GM12873 (cell line): ENCODE results near the gene SCAF1.

Source experiments
- TF ChIP-seq, protein P1 (sequence below): IDR thresholded peaks from 2 replicates; pipeline ENCODE4 v1.5.1; 2012; ENCODE audit warnings: low read depth, mild to moderate bottlenecking, moderate library complexity, low read length, control low read depth; ENCODE audit not compliant: insufficient read depth; ENCODE audit errors: missing control alignments

Gene SCAF1

DNA sequence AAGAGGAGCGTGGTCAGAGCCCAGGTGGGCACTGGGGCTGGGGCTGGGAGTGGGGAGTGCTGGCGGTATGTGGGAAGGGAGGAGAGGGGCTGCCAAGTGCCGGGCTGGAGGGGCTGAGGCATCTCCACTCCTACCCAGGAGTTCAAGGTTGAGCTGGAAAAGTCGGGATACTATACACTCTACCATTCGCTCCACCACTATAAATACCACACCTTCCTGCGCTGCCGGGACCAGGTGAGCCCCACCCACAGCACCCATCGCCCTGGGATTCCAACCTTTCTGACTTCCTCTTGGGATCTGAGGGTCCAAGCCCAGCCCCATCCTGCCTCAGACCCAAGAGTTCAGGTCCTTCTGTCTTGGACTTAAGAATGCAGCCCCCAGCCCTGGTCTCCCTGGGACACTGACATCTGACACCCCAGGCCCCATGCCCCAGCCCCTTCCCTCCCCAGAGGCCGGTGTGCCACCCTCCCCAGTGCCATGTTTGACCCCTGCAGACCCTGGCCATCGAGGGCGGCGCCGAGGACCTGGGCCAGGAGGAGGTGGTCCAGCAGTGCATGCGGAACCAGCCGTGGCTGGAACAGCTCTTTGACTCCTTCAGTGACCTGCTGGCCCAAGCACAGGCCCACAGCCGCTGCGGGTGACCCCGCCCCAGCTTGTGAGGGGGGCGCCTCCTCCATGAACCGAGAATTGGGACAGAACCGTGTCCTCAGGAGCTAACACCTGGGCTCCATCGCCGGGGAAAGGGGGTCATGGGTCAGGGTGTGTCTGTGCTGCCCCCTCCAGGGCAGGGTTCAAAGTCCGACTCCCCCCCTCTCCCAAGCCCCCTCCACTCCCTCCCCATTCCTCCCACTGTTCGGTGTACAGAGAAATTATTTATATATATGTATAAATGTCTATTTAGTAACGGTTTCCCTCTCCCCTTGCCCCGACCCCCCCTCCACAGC lies 16.8 kb upstream of the SCAF1 start:
- TF ChIP-seq, protein P1, sequence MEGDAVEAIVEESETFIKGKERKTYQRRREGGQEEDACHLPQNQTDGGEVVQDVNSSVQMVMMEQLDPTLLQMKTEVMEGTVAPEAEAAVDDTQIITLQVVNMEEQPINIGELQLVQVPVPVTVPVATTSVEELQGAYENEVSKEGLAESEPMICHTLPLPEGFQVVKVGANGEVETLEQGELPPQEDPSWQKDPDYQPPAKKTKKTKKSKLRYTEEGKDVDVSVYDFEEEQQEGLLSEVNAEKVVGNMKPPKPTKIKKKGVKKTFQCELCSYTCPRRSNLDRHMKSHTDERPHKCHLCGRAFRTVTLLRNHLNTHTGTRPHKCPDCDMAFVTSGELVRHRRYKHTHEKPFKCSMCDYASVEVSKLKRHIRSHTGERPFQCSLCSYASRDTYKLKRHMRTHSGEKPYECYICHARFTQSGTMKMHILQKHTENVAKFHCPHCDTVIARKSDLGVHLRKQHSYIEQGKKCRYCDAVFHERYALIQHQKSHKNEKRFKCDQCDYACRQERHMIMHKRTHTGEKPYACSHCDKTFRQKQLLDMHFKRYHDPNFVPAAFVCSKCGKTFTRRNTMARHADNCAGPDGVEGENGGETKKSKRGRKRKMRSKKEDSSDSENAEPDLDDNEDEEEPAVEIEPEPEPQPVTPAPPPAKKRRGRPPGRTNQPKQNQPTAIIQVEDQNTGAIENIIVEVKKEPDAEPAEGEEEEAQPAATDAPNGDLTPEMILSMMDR: no peak

DNA sequence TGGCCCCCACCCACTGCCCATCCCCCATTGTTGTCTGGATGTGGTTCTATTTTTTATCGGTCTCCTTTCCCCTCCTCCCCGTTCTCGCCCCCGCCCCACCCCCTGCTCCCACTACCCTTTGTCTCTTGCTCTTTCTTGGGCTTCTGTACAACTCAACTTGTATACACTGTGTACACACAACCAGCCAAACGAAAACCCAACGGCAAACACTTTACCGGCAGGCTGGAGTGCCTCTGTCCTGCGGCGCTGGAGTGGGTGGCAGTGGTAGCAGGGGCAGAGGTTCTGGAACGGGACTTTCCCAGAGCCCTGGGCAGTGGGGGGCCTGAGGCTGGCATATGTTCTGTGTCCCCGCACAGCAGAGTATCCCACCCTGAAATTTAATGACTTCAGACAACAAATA lies 15.8 kb upstream of the SCAF1 start:
- TF ChIP-seq, protein P1: no peak

DNA sequence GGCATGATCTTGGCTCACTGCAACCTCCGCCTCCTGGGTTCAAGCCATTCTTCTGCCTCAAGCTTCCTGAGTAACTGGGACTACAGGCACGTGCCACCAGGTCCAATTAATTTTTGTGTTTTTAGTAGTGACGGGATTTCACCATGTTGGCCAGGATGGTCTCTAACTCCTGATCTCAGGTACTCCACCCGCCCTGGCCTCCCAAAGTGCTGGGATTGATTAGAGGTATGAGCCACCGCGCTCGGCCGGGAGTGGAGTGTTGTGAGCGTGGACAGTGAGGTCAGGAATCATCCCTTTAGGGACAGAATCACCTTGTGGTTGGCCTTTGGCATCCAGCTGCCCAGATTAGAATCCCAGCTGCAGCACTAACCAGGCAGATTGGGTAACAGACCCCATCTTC lies 12.3 kb upstream of the SCAF1 start:
- TF ChIP-seq, protein P1: no peak

DNA sequence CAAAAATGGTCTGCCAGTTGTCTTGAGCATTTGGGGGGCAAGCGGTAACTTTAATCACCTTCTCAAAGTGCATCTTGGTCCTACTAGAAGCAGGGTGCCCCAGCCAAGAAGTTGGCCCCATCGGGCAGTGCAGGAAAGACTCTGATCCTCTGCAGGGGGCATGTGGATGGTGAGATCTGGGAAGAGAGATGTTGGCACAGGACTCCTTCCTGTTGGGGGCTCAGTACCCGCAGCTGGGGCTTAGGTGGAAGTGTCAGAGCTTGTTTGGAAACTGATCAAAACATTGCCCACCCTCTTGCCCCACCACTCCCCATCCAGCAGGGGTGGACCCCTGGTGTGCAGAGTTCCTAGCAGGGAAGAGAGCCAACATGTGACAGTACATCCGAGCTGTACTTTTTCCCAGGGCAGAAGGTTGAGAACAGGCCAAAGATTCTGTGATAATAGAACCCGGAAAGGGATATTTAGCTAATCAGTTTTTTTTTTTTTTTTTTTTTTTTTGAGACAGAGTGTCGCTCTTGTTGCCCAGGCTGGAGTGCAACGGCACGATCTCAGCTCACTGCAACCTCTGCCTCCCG lies 10.9 kb upstream of the SCAF1 start:
- TF ChIP-seq, protein P1: no peak

DNA sequence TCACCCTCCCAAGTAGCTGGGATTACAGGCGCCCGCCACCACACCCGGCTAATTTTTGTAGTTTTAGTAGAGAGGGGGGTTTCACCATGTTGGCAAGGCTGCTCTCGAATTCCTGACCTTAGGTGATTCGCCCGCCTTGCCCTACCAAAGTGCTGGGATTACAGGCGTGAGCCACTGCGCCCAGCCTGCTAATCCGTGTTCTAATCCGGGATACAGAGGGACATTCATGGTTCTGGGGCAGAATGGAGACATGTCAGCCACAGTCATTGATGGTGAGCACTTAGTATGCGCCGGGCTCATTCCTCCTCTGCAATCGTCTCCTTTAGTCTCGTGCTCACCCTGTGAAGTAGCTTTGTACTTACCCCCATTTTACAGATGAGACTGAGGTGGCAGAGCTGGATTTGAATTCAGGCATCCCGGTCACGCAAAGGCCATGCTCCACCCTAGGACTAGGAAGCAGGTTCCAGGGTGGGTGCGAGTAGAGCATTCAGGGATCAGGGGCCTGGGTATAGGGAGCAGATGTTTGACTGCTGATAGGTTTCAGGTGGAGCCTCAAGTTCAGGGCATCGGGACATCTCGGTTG lies 10.3 kb upstream of the SCAF1 start:
- TF ChIP-seq, protein P1: no peak

DNA sequence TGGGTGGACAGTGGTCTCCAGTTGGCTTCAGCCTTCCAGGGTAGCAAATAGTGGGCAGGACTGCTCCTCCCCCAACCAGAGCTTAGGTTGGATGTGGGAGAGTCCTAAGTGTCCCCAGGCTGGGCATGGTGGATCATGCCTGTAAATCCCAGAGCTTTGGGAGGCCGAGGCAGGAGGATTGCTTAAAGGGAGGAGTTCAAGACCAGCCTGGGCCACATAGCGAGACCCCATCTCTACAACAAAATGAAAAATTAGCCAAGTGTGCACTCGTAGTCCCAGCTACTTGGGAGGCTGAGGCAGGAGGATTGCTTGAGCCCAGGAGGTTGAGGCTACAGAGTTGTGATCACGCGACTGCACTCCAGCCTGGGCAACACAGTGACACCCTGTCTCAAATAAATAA lies 9.4 kb upstream of the SCAF1 start:
- TF ChIP-seq, protein P1: no peak

DNA sequence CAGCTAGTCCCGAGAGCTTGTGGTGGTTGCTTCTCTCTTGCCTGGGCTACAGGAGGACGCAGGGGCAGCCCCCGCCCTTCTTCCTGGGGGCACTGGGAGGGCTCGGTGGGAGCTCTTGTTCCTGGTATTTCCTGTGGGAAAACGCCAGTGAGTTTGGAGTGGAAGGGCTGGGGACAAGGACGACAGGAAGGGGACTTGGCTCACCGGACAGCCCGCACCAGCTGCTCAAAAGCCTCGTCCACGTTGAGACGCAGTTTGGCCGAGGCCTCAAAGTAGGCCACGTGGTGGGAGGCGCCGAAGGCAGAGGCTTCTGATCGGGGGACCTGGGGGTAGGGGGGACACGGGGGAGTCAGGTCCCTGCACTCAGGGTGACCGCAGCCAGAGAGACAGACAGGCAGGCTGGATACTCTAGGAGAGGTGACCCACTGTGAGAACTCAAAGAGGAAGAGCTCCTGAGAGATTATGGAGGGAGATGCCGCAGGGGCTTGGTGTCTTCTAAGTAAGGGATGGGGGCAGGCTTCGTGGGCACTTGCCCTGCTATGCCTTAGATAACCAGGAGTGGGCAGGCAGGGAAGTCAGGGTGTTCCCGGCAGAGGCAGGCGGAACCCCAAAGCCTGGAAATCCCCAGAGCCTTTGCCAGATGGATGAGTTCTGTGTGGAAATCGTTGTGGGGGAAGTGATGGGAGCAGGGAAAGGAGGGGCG lies 6.3 kb upstream of the SCAF1 start:
- TF ChIP-seq, protein P1: no peak
